Suprapubic skin (tissue), 4 donors: Measurements from ENCODE around the gene USP54. TPM values are rescaled to one million over a fixed set of nuclear protein-coding genes. Genes with fewer than 3 reads are reported as not detected.
A peak's percentile ranks its signal among the peaks of the same experiment; 100 is the strongest.

Source experiments
- DNase-seq, 2 donors: peaks; one replicate each; pipeline ENCODE4 v3.0.0-alpha.2; 2019; ENCODE audit warnings: low spot score in 2 of 2
- H3K27ac ChIP-seq: fragments of 200-600 bp; sonication (generic); one replicate; pipeline ENCODE4 v1.5.1; 2019
- H3K27me3 ChIP-seq: fragments of 200-600 bp; sonication (generic); one replicate; pipeline ENCODE4 v1.5.1; 2019
- H3K36me3 ChIP-seq: fragments of 200-600 bp; sonication (generic); one replicate; pipeline ENCODE4 v1.5.1; 2019
- H3K4me1 ChIP-seq: fragments of 200-600 bp; sonication (generic); one replicate; pipeline ENCODE4 v1.5.1; 2019
- H3K4me3 ChIP-seq: fragments of 200-600 bp; sonication (generic); one replicate; pipeline ENCODE4 v1.5.1; 2019; ENCODE audit warnings: mild to moderate bottlenecking
- H3K9me3 ChIP-seq: fragments of 200-600 bp; sonication (generic); one replicate; pipeline ENCODE4 v1.5.1; 2019
- EP300 ChIP-seq: sonication (generic); formaldehyde crosslinking; IDR thresholded peaks from one replicate; pipeline ENCODE4 v1.6.1; 2017; ENCODE audit warnings: antibody characterized with exemption
- POLR2A ChIP-seq, 2 donors: fragments of 450-650 bp; IDR thresholded peaks; one replicate each; pipeline ENCODE4 v1.6.1; 2017; ENCODE audit warnings: antibody characterized with exemption in 2 of 2, mild to moderate bottlenecking in 2 of 2, moderate library complexity in 2 of 2
- POLR2AphosphoS5 ChIP-seq, 3 donors: sonication (generic); formaldehyde crosslinking; IDR thresholded peaks; one replicate each; pipeline ENCODE4 v1.6.1; 2017; ENCODE audit warnings: antibody characterized with exemption in 3 of 3
- WGBS: methylation state at CpG from one replicate; pipeline ENCODE4 v1.1.5; 2018; 5-methylcytosine and 5-hydroxymethylcytosine counted together
- total RNA-seq, 4 donors: library from RNA; depleted of rRNA; stranded (reverse); fragments of >200 nt; gene quantifications; one replicate each; pipeline ENCODE4 v1.1.0, GENCODE V29; 2016
- TF ChIP-seq, protein P1 (sequence below), 2 donors: fragments of 200-600 bp in 1 of 2; fragments of 450-650 bp in 1 of 2; sonication (generic) in 1 of 2; IDR thresholded peaks; one replicate each; pipeline ENCODE4 v1.5.1; 2016 to 2019; ENCODE audit warnings: antibody characterized with exemption in 2 of 2, mild to moderate bottlenecking in 1 of 2, moderate library complexity in 1 of 2

USP54 gene
- total RNA-seq, 4 donors from 2014 or later, result 52.2 to 110 (median 79.5) TPM

DNA sequence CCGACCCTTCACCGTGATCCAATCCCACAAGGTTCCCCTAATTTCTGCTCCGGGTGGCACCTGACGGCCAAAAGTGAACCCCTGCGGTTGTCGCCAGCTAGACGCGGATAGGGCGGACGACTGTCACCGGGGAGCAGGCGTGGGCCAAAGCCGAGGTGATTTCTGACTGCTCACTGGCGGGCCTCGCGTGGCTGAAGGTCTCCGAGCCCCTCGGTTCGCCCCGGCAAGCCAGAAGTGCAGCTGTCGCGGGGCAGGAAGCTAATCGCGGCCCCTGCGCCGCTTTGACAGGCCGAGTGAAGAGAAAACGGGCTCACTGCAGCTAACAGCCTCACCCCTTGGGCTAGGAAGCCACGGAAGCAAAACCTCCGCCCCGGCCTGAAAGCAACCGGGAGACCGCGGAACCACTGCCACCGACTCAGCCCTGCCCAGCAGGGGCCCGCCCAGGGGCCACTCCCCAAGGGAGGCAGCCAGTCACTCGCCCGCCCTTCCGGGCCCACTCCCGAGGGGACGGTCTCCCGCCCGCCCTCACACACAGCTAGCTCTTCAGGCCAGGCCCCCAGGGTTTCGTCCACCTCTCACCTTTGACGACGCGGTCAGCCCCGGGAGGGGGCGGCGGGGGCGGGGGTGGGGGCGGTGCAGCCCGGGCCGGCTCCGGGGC, 95.8 kb downstream of the USP54 start:
- peak overlapping the region; percentile 99 for H3K27ac ChIP-seq
- DNase-seq, result peak; percentile 92 to 93
- H3K4me1 ChIP-seq, result peaks cover 42% of the 10 kb centered on the region
- peak in 2 of 3 donors; percentile 61 to 82 for TF ChIP-seq POLR2AphosphoS5 (IDR thresholded peaks at IDR 0.05)
- peak in 1 of 2 donors; percentile 61 for TF ChIP-seq POLR2A (IDR thresholded peaks at IDR 0.05)
- TF ChIP-seq, protein P1, sequence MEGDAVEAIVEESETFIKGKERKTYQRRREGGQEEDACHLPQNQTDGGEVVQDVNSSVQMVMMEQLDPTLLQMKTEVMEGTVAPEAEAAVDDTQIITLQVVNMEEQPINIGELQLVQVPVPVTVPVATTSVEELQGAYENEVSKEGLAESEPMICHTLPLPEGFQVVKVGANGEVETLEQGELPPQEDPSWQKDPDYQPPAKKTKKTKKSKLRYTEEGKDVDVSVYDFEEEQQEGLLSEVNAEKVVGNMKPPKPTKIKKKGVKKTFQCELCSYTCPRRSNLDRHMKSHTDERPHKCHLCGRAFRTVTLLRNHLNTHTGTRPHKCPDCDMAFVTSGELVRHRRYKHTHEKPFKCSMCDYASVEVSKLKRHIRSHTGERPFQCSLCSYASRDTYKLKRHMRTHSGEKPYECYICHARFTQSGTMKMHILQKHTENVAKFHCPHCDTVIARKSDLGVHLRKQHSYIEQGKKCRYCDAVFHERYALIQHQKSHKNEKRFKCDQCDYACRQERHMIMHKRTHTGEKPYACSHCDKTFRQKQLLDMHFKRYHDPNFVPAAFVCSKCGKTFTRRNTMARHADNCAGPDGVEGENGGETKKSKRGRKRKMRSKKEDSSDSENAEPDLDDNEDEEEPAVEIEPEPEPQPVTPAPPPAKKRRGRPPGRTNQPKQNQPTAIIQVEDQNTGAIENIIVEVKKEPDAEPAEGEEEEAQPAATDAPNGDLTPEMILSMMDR (IDR thresholded peaks at IDR 0.05), result no peak
- TF ChIP-seq EP300, result no peak
- peak overlapping the region; percentile 76 for H3K4me3 ChIP-seq
- WGBS, result 0% methylated on average over 19 of the region's 55 CpGs
- no peaks in the 10 kb centered on the region for H3K9me3 ChIP-seq
- peaks cover 24% of the 10 kb centered on the region for H3K36me3 ChIP-seq
- no peaks in the 10 kb centered on the region for H3K27me3 ChIP-seq

DNA sequence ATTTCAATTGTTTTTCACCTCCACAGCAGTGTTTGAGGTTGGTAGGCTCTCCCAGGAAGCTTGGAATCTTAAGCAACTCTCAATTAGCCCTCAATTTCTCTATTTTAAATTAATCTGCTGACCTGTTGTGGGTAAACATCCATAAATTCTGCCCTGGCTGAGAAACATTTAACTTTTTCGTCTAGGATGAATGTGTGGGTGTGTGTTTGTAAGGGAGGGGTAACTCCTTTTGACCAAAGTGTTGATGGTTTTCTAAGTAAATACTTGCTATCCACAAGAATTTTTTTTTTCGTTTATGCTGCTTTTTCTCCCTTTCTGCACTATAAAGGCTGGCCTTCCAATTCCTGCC, 96.3 kb downstream of the USP54 start:
- TF ChIP-seq POLR2A (IDR thresholded peaks at IDR 0.05), result no peak
- TF ChIP-seq EP300, result no peak
- TF ChIP-seq POLR2AphosphoS5 (IDR thresholded peaks at IDR 0.05), result no peak
- TF ChIP-seq, protein P1 (IDR thresholded peaks at IDR 0.05), result no peak
- no peak for DNase-seq
- H3K27me3 ChIP-seq, result no peaks in the 10 kb centered on the region
- peak overlapping the region; percentile 99 for H3K27ac ChIP-seq
- peaks cover 19% of the 10 kb centered on the region for H3K36me3 ChIP-seq
- H3K9me3 ChIP-seq, result no peaks in the 10 kb centered on the region
- WGBS, result 0% methylated on average over 2 of the region's 2 CpGs
- H3K4me1 ChIP-seq, result peaks cover 44% of the 10 kb centered on the region
- H3K4me3 ChIP-seq, result peak overlapping the region; percentile 76

DNA sequence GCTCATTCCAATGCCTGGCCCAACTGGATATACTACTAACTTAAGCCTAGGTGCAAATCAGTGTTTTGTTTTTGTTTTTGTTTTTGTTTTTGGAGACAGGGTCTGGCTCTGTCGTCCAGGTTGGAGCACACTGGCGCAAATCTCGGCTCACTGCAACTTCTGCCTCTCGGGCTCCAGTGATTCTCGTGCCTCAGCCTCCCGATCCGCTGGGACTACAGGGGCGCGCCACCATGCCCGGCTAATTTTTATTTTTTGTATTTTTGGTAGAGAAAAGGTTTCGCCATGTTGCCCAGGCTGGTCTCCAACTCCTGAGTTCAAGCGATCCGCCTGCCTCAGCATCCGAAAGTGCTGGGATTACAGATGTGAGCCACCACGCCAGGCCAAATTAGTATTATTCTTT, 96.9 kb downstream of the USP54 start:
- peaks cover 47% of the 10 kb centered on the region for H3K4me1 ChIP-seq
- peak overlapping the region; percentile 76 for H3K4me3 ChIP-seq
- no peak overlapping the region for H3K27ac ChIP-seq
- H3K9me3 ChIP-seq, result no peaks in the 10 kb centered on the region
- no peak for DNase-seq
- 88% methylated on average over 15 of the region's 15 CpGs for WGBS
- H3K27me3 ChIP-seq, result no peaks in the 10 kb centered on the region
- peaks cover 13% of the 10 kb centered on the region for H3K36me3 ChIP-seq
- TF ChIP-seq EP300 (no peak), POLR2A (IDR thresholded peaks at IDR 0.05) (no peak), POLR2AphosphoS5 (IDR thresholded peaks at IDR 0.05) (no peak)
- TF ChIP-seq, protein P1 (IDR thresholded peaks at IDR 0.05), result no peak

DNA sequence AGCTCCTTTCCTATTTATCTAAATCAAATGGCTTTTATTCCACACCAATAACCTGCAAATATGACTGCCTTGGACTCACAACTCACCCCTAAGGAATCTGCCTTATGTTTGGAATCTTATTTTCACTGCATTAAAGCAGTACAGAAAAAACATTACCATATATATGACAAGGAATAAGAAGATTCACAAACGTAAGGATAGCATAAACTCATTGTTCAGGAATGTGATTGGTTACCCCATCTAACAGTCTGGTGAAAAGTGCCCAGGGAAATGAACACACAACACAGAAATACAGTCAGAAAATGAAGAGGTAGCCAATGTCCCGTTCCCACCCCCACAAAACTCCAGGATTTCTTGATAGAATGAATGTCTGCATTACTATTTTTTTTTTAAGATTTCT, 97.4 kb downstream of the USP54 start:
- TF ChIP-seq, protein P1 (IDR thresholded peaks at IDR 0.05), result no peak
- TF ChIP-seq POLR2A (IDR thresholded peaks at IDR 0.05), result no peak
- no peak for TF ChIP-seq EP300
- TF ChIP-seq POLR2AphosphoS5 (IDR thresholded peaks at IDR 0.05), result no peak
- WGBS, result 22% methylated on average over 2 of the region's 2 CpGs
- H3K36me3 ChIP-seq, result peaks cover 9% of the 10 kb centered on the region
- H3K9me3 ChIP-seq, result no peaks in the 10 kb centered on the region
- H3K4me1 ChIP-seq, result peaks cover 47% of the 10 kb centered on the region
- H3K27ac ChIP-seq, result no peak overlapping the region
- peak overlapping the region; percentile 76 for H3K4me3 ChIP-seq
- H3K27me3 ChIP-seq, result no peaks in the 10 kb centered on the region
- DNase-seq, result no peak

DNA sequence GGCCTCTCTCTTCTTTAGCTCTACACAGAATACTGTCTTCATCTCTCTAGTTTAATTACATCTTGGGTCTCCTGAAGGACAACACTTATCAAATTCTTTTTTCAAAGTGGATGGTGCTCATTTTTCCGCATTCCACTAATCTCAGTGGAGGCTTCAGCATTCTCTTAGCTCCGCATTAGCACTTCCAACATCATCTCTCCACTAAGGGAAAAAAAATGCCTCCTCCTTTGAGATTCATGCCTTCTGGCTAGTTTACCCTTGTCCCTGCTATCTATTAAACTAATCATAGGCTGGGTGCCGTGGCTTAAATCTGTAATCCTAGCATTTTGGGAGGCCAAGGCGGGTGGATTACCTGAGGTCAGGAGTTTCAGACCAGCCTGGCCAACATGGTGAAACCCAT, 104.5 kb downstream of the USP54 start:
- no peak for DNase-seq
- Histone ChIP-seq H3K9me3 (no peaks in the 10 kb centered on the region), H3K4me3 (no peak overlapping the region), H3K27ac (no peak overlapping the region), H3K27me3 (no peaks in the 10 kb centered on the region), H3K36me3 (peaks cover 9% of the 10 kb centered on the region), H3K4me1 (peaks cover 5% of the 10 kb centered on the region)
- TF ChIP-seq POLR2A (IDR thresholded peaks at IDR 0.05) (no peak), POLR2AphosphoS5 (IDR thresholded peaks at IDR 0.05) (no peak), EP300 (no peak)
- TF ChIP-seq, protein P1 (IDR thresholded peaks at IDR 0.05), result no peak
- 100% methylated on average over 4 of the region's 4 CpGs for WGBS
